ENCODE measurements around the gene PPP4R3B.

- TF ChIP-seq CTCF (conservative IDR thresholded peaks at IDR 0.05; ENCODE audit: low read length) (no peak), EZH2phosphoT487 (IDR thresholded peaks at IDR 0.05; ENCODE audit: borderline replicate concordance) (no peak)
Measured at GRCh38 chr2:55526174-55526573, 91.2 kb downstream of the PPP4R3B start.
